NOMO-1 treated with DMSO at 0.1 percent for 48 hours (cell line): ENCODE results near the gene PTCRA.

Source experiments
- DNase-seq: peaks from one replicate; lab custom pipeline; 2025; ENCODE audit not compliant: unreplicated experiment; lab: John Stamatoyannopoulos, UW

PTCRA gene

DNA sequence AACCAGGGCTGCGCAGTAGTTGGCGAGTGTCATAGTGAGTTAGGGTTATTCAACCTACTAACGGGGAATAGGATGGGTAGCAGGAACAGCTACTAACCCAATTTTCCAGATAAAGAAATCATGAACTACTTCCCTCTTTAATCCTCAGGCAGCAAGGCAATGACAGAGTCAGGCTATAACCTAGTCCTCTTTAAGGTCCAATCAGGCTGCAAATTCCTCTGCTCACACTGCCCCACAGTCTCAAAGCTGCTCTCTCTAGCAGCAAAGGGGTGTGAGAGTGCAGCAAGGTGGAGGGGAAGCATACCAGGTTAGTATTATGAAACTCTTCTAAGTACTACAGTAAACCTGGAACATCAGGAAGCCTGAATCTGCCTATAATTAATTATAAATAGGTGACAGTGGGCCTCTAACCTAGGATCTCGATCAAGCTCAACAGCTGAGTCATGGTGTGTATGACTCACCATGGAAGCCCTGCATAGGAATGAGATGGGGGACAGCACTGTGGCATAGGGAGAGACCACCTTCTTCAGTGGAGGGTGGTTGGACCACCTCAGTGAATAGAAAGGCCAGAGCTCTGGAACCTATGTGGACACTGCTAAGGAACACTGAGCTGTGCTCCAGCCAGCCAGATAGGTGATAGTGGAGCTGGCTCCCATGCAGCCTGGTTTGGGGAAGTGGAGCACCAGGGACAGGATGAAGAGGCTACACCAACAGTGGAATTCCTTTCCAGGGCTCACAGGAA is 55.2 kb downstream of the PTCRA start:
- no peak for DNase-seq

DNA sequence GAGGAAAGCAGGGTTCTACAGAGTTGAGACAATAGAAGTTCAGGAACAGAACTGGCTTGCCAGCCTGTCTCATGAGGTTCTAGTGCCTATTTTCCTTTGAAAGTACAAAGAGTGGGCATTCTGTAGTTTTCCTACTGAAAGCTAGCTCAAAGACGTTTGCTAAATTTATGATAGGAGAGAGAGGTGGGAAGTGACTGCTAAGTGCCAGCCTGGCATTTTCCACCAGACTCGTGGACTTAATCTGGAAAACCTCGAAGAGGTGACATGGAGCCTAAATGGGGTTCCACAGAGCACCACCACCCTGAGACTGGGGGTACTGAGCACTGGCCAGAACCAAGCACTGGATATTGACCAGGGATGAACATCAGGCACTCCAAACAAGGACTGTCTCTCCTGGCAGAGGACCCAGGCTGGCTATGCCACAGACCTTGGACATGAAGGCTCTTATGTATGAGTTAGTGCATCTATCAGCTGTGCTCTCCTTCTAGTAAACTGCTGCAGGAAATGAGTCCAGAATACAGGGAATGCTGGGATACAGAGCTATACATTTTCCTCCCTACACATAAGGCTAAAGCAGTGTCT is 56.0 kb downstream of the PTCRA start:
- DNase-seq: no peak

DNA sequence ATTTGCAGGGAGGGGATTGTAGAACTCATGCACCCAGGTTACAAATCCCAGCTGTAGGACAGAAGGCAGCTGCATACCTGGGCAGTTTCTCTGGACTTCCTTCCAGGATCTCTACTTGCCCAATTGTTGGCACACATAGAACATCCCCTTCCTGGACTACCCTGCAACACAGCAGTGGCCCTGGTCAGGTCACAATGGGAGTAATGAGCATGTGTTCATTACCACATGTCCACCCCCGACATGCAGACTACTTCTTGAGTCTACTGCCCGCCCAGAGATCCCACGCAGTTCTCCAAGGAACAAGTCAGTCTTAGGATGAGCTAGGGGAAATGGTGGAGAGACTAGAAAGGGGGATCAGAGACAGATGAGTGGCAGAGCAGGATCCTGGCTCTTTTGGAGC is 58.1 kb downstream of the PTCRA start:
- no peak for DNase-seq

DNA sequence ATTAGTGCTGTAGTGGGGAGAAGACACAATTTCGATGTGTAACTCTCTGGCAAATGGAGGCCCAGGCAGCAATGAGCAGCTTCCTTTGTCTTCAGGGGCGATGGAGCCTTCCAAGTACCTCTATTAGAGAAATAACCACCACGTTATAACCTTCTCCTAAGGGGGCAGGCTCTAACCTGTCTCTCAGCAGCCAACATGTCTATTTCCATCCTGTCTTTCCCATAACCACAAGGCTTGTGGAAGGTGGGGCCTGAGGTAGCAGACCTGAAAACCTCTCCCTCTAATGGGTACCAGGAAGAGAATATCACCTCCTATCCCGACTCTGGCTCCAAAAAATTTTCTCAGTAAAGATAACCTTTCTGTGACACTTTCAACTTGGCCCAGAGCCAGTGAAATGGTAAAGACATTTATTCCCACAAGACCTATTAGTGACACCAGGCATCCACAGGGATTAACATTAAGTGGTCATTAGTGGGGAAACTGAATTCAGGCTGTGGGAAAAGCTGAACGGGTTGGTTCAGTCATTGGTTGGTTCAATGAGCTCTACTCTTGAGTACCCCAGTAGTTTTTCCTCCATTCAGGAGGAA is 59.2 kb downstream of the PTCRA start:
- DNase-seq: no peak
